Activated CD4-positive, alpha-beta T cell treated with anti-CD3 and anti-CD28 coated beads for 4 hours (primary cell): Measurements from ENCODE around the gene MACROD2.

Experiments used
- DNase-seq, 2 donors: peaks; one replicate each; pipeline ENCODE4 v3.0.0-alpha.2; 2020

The MACROD2 gene

GRCh38 chr20:15439551-15439950, 1444.2 kb downstream of the MACROD2 start:
- no peak for DNase-seq

DNA sequence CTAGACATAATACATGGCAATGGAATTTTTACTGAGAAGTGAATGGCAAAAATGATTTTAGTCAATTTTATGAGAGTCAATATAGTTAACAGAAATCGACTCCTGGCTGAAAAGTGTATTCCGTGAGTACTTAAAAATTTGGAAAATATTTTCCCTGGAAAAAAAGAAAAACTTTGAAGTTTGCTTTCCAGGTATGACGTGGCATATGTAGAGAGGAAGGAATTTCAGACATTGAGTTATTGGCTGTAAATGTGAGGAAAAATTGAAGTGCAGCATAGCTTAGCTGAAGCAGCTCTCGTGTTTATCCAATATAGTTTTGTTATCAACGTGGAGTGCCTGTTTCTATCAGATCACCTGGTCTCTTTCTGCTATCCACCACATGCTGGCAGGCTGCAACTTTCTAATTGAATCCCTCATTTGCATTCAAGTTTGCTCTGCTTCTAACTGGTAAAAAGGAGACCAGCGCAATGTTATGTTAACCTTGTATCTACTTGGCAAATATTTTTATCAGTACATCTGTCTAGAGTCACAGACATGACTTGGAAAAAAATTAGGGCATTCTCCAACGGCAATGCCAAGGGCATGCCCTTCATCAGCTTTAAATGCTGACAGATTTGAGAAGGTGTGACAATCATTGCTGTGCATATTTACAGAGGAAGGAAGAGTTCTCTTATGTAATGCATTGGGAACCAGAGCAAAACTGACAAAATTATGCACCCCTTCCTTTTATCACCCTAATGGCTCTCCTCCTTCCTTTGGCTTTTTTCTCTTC, 1444.9 kb downstream of the MACROD2 start:
- DNase-seq: no peak

GRCh38 chr20:15445056-15445840, 1449.9 kb downstream of the MACROD2 start:
- no peak for DNase-seq

GRCh38 chr20:15446373-15446772, 1451.1 kb downstream of the MACROD2 start:
- no peak for DNase-seq

DNA sequence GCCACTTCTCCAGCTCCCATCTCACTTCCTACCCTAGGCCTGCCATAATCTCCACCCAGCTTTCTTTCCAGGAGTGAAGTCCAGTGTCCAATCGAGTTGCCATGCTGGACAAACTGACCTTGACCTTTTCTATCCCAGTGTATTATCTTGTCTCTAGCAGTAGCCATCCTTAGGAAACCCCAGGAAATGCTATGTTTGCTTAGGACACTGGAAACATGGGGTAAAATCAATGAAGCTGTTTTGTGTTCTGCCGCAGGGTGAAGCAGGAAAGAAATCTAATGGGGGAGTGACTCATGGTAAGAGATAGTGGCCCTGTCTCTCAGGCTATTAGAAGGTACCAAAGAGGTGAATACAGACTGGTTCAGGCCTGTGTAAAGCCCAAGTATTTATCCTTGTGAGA, 1452.2 kb downstream of the MACROD2 start:
- DNase-seq: no peak

DNA sequence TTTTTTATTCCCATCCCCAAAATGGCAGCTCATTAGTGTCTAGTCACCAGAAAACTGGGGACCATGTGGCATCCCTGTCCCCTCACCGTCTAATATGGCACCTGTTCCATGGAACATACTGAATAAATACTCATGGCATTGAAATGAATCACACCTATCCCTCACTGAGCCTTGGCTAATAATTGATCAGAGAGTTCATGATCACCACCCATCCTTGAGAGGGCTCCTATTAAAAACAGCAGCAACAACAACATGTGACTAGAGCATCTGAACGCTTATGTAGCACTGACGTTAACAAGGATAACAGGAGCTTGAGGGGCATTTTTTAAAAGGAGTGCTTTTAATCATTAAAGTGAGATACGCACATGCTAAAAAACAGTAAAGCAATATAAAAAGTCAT, 1453.7 kb downstream of the MACROD2 start:
- no peak for DNase-seq

DNA sequence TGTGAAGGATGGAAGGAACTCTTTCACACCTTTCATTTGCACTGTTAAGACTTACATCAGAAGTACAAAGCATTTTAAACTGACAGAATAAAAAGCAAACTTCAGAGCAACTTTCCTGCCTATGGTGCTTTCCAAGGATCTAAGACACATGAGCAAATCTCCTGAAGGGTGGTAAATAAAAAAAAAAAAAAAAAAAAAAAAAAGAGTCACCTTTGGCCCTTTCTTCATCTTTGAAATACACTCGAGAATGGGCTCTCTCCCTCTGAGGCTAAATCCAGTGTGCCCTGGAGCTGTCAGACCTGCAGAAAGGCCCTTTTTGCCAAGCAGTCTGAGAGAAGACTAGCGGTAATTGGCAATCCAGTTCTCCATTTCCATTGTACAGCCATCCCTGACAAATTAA, 1455.9 kb downstream of the MACROD2 start:
- no peak for DNase-seq

DNA sequence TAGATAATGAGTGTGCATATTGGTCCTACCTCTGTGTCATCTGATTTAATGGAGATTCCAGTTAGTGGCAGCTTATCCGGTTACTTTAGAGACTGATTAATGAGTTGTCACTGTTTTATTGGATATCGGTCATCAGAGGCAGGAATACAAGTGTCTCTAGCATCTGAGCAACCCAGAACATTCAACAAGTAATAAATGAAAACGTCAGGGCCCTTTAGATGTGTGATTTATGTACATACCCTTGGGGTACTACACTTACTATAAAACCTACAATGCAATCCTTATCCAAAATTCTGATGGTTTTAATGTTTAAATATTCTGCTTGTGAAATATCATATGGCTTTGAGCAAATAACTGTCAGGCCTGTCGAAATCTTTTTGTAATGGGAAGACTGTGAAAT, 1460.0 kb downstream of the MACROD2 start:
- DNase-seq: no peak

- DNase-seq: no peak
Measured at GRCh38 chr20:15461938-15462337, 1466.6 kb downstream of the MACROD2 start.

GRCh38 chr20:15475483-15475882, 1480.2 kb downstream of the MACROD2 start:
- no peak for DNase-seq

GRCh38 chr20:15476186-15476585, 1480.9 kb downstream of the MACROD2 start:
- no peak for DNase-seq

DNA sequence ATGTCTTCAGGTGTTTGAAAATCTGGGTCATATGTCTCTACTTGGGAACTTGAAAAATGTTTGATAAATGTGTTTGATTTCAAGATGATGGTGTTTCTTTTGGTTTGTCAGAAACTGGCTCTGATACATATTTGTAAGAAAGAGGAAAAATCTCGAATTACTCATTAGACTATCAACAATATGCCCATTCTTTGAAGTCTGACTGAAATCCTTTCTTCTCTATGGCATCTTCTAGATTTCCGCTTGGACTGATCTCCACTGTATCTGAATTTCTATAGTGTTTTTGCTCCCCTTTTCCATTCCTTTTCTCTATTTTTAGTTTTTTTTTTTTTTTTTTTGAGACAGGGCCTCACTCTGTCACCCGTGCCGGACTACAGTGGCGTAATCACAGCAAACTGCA, 1481.5 kb downstream of the MACROD2 start:
- no peak for DNase-seq

DNA sequence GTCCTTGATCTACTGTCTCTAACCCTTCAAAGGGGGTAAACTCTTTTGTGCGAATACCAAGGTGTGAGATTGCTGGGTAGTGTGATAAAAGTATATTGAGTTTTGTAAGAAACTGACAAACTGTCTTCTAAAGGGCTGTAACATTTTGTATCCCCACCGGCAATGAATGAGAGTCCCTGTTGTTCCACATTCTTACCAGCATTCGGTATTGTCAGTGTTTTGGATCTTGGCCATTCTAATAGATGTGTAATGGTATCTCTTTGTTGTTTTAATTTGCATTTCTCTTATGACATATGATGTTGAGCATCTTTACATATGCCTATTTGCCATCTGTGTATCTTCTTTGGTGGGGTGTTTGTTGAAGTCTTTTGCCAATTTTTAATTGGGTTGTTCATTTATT, 1487.2 kb downstream of the MACROD2 start:
- DNase-seq: no peak

DNA sequence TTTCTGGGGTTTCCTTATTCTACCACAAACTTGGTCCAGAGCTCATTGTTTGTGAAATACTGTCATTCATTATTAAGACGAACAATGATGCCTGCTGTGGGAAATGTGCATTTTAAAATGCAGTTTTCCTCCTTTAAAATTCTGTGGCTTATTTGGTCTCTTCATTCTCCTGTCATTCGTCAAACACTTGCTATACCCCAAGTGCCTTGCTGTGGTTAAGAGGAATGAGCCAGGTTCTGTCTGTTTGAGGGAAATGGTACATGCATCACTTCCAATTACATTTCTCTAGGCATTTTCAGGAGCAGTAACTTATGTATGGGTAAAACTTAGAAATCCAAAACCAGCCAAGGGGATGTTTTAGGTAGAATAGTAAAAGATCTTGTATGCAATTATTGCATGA, 1490.2 kb downstream of the MACROD2 start:
- no peak for DNase-seq

GRCh38 chr20:15487030-15487429, 1491.7 kb downstream of the MACROD2 start:
- no peak for DNase-seq

- no peak for DNase-seq
Measured at GRCh38 chr20:15487682-15488081, 1492.4 kb downstream of the MACROD2 start.

GRCh38 chr20:15491575-15491974, 1496.3 kb downstream of the MACROD2 start:
- no peak for DNase-seq

DNA sequence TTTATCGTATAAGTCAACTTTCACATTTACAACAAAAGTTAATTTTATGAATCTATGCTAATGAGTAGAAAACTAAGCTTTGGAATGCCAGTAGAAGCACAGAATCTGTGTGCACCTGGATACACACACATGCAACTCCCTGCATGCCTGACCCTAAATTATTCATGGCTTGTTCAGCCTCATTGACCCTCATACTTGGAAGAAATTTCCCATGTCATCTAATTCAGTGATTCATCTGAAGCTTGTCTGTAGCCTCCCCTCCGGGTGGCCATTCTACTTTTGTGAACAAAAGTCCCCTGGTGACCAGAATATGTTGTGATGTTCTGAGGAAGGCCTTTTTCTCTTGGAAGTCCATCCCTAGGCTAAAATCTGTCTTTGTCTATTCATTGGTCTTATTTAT, 1499.5 kb downstream of the MACROD2 start:
- no peak for DNase-seq

- no peak for DNase-seq
Measured at GRCh38 chr20:15496501-15497039, 1501.3 kb downstream of the MACROD2 start.

DNA sequence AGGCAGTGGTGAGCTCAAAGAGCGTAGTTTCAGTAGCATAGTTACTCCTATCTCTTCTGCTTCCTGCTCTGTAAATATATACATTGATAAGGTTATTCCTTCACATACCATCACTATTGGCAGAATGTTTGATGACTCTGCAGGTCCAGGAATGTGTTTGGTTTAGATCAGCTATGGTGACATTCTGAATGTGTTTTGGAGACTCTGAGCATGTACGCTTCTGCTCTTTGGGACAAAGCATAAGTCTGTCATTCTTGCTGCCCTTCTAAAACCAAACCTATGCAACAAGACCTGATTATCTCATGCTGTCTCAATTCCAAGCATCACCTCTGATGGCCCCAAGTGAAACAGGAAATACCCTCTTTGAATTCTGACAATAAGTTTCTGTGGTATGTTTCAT, 1503.6 kb downstream of the MACROD2 start:
- no peak for DNase-seq

DNA sequence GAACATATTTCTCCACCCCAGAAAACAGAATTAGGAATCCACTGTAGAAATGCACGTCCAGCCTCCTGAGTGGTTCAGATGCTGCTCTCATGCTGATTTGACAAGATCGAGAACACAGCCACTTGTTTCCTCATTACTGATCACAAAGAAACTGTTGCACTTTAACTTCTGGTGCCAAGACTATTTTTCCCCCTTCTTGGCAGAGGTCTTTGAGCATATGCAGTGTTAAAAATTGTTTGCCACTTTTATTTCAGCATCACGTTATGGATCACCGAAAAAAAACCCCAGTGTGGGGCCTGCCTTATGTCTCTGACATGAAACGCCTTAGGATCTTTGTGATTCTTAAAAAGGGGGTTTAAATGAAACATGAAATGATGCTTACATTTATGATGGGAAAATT, 1511.0 kb downstream of the MACROD2 start:
- no peak for DNase-seq

- DNase-seq: no peak
Measured at GRCh38 chr20:15507151-15507550, 1511.8 kb downstream of the MACROD2 start.

GRCh38 chr20:15511551-15511950, 1516.2 kb downstream of the MACROD2 start:
- no peak for DNase-seq

GRCh38 chr20:15512916-15513315, 1517.6 kb downstream of the MACROD2 start:
- DNase-seq: no peak
